KMS-11 (cell line): Measurements from ENCODE around the gene PAM16.

Experiments
- H2AFZ ChIP-seq: fragments of 200-600 bp; sonication (generic); 2 replicates; pipeline ENCODE4 v1.6.1; 2016; ENCODE audit warnings: antibody characterized with exemption, mixed run types, low read depth
- H3K27ac ChIP-seq: fragments of 200-600 bp; sonication (generic); 2 replicates; pipeline ENCODE4 v1.6.1; 2016; ENCODE audit warnings: mild to moderate bottlenecking, mixed run types
- H3K27me3 ChIP-seq: fragments of 200-600 bp; sonication (generic); 2 replicates; pipeline ENCODE4 v1.6.1; 2017; ENCODE audit warnings: mild to moderate bottlenecking, low read depth, mixed run types, moderate library complexity; ENCODE audit not compliant: insufficient read depth
- H3K36me3 ChIP-seq: fragments of 200-600 bp; sonication (generic); 2 replicates; pipeline ENCODE4 v1.6.1; 2017; ENCODE audit warnings: mild to moderate bottlenecking, mixed run types; ENCODE audit not compliant: insufficient read depth
- H3K4me1 ChIP-seq: fragments of 200-600 bp; sonication (generic); 2 replicates; pipeline ENCODE4 v1.6.1; 2016; ENCODE audit warnings: mild to moderate bottlenecking, low read depth, mixed run types; ENCODE audit not compliant: poor library complexity, severe bottlenecking
- H3K4me2 ChIP-seq: fragments of 200-600 bp; sonication (generic); 2 replicates; pipeline ENCODE4 v1.7.0; 2016; ENCODE audit warnings: mild to moderate bottlenecking, mixed run types
- H3K4me3 ChIP-seq: fragments of 200-600 bp; sonication (generic); IDR thresholded peaks from 2 replicates; pipeline ENCODE4 v1.6.1; 2017; ENCODE audit warnings: low read depth, low read length, mixed read lengths; ENCODE audit not compliant: insufficient read depth
- H3K79me2 ChIP-seq: fragments of 200-600 bp; sonication (generic); 2 replicates; pipeline ENCODE4 v1.6.1; 2016; ENCODE audit warnings: low read depth, mixed run types; ENCODE audit not compliant: insufficient read depth
- H3K9ac ChIP-seq: fragments of 200-600 bp; sonication (generic); 2 replicates; pipeline ENCODE4 v1.6.1; 2016; ENCODE audit warnings: mild to moderate bottlenecking, mixed run types
- H4K20me1 ChIP-seq: fragments of 200-600 bp; sonication (generic); 2 replicates; pipeline ENCODE4 v1.6.1; 2016; ENCODE audit warnings: mild to moderate bottlenecking, mixed run types; ENCODE audit not compliant: insufficient read depth
- TF ChIP-seq, protein P1 (sequence below): fragments of 200-600 bp; sonication (generic); conservative IDR thresholded peaks from 2 replicates; pipeline ENCODE4 v1.6.1; 2017; ENCODE audit warnings: low read depth, mild to moderate bottlenecking, antibody characterized with exemption, low read length, moderate library complexity, mixed read lengths

Gene PAM16

DNA sequence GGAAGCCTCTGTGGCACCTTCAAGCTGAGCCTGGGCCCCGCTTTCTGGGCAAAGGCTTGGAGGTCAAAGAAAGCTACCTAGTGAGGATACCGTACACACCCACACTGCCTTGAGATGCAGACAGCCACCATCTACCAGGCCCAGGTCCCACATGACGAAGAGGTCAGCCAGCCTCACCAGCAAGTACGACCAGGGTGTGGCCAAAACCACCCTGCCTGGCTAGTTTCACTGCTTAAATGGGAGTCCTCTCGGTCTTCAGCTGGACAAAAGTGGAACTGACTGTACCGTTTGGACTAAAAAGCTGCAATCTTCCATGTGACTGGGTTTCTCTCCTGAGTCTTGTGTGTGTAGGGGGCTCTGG is 42.1 kb upstream of the PAM16 start:
- H3K4me2 ChIP-seq = no peak overlapping the region
- H3K27ac ChIP-seq = no peak overlapping the region
- no peaks in the 10 kb centered on the region for H3K27me3 ChIP-seq
- H3K4me3 ChIP-seq = no peak overlapping the region
- no peaks in the 10 kb centered on the region for H3K4me1 ChIP-seq
- H4K20me1 ChIP-seq = no peaks in the 10 kb centered on the region
- no peak overlapping the region for H3K9ac ChIP-seq
- H2AFZ ChIP-seq = no peak overlapping the region
- H3K36me3 ChIP-seq = peaks cover 7% of the 10 kb centered on the region; the same call in 1 of the 2 replicates
- H3K79me2 ChIP-seq = no peaks in the 10 kb centered on the region
- TF ChIP-seq, protein P1, sequence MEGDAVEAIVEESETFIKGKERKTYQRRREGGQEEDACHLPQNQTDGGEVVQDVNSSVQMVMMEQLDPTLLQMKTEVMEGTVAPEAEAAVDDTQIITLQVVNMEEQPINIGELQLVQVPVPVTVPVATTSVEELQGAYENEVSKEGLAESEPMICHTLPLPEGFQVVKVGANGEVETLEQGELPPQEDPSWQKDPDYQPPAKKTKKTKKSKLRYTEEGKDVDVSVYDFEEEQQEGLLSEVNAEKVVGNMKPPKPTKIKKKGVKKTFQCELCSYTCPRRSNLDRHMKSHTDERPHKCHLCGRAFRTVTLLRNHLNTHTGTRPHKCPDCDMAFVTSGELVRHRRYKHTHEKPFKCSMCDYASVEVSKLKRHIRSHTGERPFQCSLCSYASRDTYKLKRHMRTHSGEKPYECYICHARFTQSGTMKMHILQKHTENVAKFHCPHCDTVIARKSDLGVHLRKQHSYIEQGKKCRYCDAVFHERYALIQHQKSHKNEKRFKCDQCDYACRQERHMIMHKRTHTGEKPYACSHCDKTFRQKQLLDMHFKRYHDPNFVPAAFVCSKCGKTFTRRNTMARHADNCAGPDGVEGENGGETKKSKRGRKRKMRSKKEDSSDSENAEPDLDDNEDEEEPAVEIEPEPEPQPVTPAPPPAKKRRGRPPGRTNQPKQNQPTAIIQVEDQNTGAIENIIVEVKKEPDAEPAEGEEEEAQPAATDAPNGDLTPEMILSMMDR = no peak

DNA sequence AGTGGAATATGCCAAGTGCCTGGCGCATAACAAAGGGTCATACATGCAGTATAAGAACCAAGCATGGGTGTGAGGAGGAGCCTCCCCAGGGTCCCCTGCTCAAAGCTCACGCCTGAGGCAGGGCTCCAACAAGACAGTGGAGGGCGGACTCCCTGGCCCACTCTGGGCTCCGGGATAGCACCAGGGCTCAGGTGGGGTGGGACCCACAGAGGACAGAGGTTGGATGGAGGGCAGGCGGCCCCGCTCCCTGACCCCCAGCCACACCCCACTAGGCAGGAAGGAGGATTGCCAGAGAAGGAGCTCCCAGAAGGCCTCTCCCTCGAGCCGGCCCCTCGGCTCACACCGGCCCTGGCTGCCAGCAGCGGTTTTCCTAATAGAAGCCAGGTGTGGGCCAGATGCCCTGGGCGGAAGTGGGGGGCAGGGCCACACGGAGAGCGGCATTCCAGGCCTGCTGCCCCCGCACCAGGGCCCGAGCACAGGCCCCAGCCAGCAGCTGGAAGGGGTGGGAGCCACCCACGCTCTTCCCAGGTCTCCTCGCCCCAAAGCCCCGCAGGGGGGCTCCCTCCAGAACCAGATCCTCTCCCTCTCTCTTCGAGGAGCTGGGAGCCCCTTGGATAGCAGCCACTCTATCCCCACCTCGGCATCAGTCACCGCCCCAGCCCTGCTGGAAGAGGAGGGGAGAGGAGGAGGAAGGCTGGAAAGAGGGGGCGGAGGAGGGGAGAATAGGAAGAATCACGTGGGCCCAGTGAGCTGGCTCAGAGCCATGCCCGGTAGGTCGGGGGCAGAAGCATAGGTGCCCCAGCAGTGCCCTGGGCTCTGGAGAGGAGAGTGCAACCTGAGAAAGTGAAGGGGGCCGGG is 41.5 kb upstream of the PAM16 start:
- H3K4me1 ChIP-seq = no peaks in the 10 kb centered on the region
- no peaks in the 10 kb centered on the region for H3K79me2 ChIP-seq
- peaks cover 7% of the 10 kb centered on the region; the same call in 1 of the 2 replicates for H3K36me3 ChIP-seq
- no peaks in the 10 kb centered on the region for H4K20me1 ChIP-seq
- H3K27me3 ChIP-seq = no peaks in the 10 kb centered on the region
- H3K4me2 ChIP-seq = no peak overlapping the region
- no peak overlapping the region for H3K9ac ChIP-seq
- no peak overlapping the region for H3K27ac ChIP-seq
- no peak overlapping the region for H3K4me3 ChIP-seq
- TF ChIP-seq, protein P1 = no peak
- H2AFZ ChIP-seq = no peak overlapping the region

DNA sequence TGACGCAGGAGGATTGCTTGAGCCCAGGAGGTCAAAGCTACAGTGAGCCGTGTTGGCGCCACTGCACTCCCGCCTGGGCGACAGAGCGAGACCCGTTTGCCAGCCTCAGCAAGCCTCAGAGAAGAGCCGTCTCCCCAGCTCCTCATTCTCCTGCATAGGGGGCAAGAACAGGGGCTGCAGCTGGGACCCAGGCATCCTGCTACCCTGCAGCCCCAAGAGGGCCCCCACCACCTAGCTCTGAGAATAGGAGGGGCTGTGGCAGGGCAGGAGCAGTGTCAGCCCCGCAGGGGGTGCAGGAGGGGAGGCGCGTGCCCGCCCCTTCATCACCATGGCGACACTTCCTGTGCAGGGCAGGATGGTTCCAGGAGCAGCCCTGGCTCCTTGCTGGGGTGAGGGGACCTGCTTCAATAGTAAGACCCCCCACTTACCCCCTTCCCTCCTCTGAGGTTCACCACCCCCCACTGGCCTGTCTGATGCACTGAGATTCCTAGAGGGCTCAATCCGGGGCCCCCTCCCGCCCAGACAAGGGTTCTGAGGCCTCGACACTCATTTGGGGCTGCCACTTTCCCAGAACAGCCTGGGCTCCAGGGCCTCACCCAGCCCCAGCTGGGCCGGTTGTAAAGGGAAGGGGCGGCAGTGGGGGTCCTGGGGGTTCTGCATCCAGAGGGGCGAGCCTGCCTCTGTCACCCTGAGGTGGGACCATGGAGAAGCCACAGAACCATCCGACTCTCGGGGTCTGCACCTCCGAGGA is 40.7 kb upstream of the PAM16 start:
- Histone ChIP-seq H4K20me1 (no peaks in the 10 kb centered on the region), H3K27me3 (no peaks in the 10 kb centered on the region), H3K36me3 (peaks cover under 1% of the 10 kb centered on the region; the same call in 1 of the 2 replicates), H3K4me3 (no peak overlapping the region), H3K4me2 (no peak overlapping the region), H3K4me1 (no peaks in the 10 kb centered on the region), H3K9ac (no peak overlapping the region), H3K79me2 (no peaks in the 10 kb centered on the region), H3K27ac (no peak overlapping the region), H2AFZ (no peak overlapping the region)
- TF ChIP-seq, protein P1 = no peak

DNA sequence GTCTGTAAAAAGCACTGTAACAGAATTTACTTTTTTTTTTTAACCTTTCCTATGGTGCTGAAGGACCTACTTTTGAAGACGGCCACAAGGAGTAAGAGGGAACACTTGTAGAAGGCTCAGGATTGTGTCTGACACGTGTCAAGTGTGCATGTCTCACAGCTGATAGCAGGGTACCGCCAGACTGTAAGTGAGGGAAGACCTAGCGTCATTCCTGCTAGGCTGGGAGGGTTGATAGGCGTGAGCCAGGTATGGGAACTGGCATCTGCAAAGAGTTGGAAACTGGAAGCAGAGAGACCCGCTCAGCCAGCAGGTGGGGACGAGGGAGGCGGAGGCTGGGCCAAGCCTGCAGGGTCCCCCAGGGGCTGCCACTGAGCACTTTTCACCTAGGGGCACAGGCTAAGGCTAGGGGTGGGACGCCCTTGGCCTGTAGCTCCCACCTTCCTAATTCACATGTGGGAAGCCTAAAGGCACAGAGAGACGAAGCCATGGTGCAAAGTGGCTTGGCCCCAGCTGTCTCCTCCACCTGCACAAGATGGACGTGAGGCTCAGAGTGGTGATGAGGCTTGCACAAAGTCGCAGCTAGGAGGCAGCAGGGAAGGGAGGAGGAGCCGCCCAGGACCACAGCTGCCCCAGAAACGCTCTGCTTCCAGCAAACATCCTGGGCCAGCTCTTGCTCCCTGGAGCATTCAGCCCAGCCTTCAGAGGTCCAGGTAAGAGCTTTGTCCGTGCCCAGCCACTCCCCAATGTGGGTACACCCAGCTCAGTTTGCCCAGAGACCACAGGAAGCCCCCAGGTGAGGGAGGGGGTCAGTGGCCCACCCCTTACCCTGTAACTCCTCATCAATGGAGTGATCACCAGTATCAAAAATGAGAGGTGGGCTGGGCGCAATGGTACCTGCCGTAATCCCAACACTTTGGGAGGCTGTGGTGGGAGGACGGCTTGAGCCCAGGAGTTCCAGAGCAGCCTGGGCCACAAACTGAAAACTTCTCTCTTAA is 39.4 kb upstream of the PAM16 start:
- H3K79me2 ChIP-seq = no peaks in the 10 kb centered on the region
- no peak overlapping the region for H3K27ac ChIP-seq
- no peak overlapping the region for H3K4me2 ChIP-seq
- no peak overlapping the region for H3K4me3 ChIP-seq
- H4K20me1 ChIP-seq = no peaks in the 10 kb centered on the region
- no peaks in the 10 kb centered on the region; the same call in 1 of the 2 replicates for H3K36me3 ChIP-seq
- TF ChIP-seq, protein P1 = no peak
- H3K9ac ChIP-seq = no peak overlapping the region
- no peak overlapping the region for H2AFZ ChIP-seq
- H3K4me1 ChIP-seq = no peaks in the 10 kb centered on the region
- H3K27me3 ChIP-seq = no peaks in the 10 kb centered on the region
